NCI-H187 (cell line): Measurements from ENCODE around the gene CCDC57.
A peak's percentile ranks its signal among the peaks of the same experiment; 100 is the strongest.
"Not testable (repeated sequence)": the region's sequence is repeated elsewhere in the genome, so short reads cannot be mapped to it uniquely, and the experiment has no call there.

Experiments used
- DNase-seq, 2 experiments: peaks; one replicate each; lab custom pipeline; 2025; lab: John Stamatoyannopoulos, UW

CCDC57 gene

GRCh38 chr17:82202981-82203380 lies 9.7 kb downstream of the CCDC57 start:
- DNase-seq: no peak

- peak in 1 of 2 experiments; percentile 31 for DNase-seq
Observed at GRCh38 chr17:82201498-82201910, 11.1 kb downstream of the CCDC57 start.

- no peak for DNase-seq
Observed at GRCh38 chr17:82200743-82201497, 11.7 kb downstream of the CCDC57 start.

- DNase-seq: no peak
Observed at GRCh38 chr17:82200135-82200534, 12.5 kb downstream of the CCDC57 start.

GRCh38 chr17:82199496-82199895 lies 13.1 kb downstream of the CCDC57 start:
- DNase-seq: no peak

GRCh38 chr17:82198092-82198491 lies 14.6 kb downstream of the CCDC57 start:
- DNase-seq: no peak

- no peak for DNase-seq
Observed at GRCh38 chr17:82195675-82196672, 16.7 kb downstream of the CCDC57 start.

- no peak for DNase-seq
Observed at GRCh38 chr17:82194765-82195164, 17.9 kb downstream of the CCDC57 start.

- no peak for DNase-seq
Observed at GRCh38 chr17:82193520-82194220, 19.0 kb downstream of the CCDC57 start.

GRCh38 chr17:82193050-82193449 lies 19.6 kb downstream of the CCDC57 start:
- DNase-seq: not testable (repeated sequence)

GRCh38 chr17:82188001-82188961 lies 24.4 kb downstream of the CCDC57 start:
- DNase-seq: no peak

GRCh38 chr17:82187500-82187899 lies 25.1 kb downstream of the CCDC57 start:
- no peak for DNase-seq

- DNase-seq: no peak
Observed at GRCh38 chr17:82186221-82186620, 26.4 kb downstream of the CCDC57 start.

GRCh38 chr17:82184761-82185160 lies 27.9 kb downstream of the CCDC57 start:
- DNase-seq: no peak

GRCh38 chr17:82180776-82181528 lies 31.7 kb downstream of the CCDC57 start:
- no peak for DNase-seq

- no peak for DNase-seq
Observed at GRCh38 chr17:82179946-82180475, 32.6 kb downstream of the CCDC57 start.

GRCh38 chr17:82179412-82179811 lies 33.2 kb downstream of the CCDC57 start:
- no peak for DNase-seq

GRCh38 chr17:82178499-82179261 lies 34.0 kb downstream of the CCDC57 start:
- no peak for DNase-seq
